GM12873 (cell line): ENCODE measurements around the gene AEBP2.

Experiments used
- TF ChIP-seq, protein P1 (sequence below): IDR thresholded peaks from 2 replicates; pipeline ENCODE4 v1.5.1; 2012; ENCODE audit warnings: low read depth, mild to moderate bottlenecking, moderate library complexity, low read length, control low read depth; ENCODE audit not compliant: insufficient read depth; ENCODE audit errors: missing control alignments

The AEBP2 gene

DNA sequence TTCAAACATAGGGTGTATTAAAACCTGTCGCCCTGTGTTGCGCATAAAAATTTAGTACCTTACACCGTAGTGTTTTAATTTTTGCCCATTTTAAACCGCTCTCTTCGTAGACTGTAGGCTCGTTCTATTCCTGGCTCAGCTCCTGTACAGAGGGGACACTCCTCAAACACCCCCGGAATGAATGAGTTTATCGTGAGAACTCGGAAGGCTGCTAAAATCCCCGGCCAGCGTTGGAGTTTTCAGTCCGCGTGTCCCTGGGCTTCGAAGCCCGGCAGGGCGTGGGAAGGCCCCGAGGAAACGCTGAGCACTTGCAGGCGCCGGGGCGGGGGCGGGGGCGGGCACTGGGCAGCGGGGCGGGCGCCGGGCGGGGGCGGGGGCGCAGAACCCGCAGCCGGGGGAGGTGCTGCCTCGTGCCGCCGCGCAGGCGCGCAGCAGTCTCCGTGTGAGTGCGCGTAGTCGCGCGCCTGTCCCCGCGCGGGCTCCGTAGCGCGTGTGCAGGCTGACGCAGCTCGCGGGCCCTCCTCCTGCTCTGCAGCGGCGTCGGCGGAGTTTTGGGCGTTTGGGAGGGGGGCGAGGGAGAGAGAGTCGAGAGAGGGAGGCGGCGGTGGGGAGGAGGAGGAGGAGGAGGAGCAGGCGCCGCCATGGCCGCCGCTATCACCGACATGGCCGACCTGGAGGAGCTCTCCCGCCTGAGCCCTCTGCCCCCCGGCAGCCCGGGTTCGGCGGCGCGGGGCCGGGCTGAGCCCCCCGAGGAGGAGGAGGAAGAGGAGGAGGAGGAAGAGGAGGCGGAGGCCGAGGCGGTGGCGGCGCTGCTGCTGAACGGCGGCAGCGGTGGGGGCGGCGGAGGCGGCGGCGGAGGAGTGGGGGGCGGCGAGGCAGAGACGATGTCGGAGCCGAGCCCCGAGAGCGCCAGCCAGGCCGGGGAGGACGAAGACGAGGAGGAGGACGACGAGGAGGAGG is at the start of gene AEBP2:
TSS of gene AEBP2 (plus strand) at position 434 of the 960 bp plus-strand sequence. CDS start at position 642, 208 bp downstream.
- TF ChIP-seq, protein P1, sequence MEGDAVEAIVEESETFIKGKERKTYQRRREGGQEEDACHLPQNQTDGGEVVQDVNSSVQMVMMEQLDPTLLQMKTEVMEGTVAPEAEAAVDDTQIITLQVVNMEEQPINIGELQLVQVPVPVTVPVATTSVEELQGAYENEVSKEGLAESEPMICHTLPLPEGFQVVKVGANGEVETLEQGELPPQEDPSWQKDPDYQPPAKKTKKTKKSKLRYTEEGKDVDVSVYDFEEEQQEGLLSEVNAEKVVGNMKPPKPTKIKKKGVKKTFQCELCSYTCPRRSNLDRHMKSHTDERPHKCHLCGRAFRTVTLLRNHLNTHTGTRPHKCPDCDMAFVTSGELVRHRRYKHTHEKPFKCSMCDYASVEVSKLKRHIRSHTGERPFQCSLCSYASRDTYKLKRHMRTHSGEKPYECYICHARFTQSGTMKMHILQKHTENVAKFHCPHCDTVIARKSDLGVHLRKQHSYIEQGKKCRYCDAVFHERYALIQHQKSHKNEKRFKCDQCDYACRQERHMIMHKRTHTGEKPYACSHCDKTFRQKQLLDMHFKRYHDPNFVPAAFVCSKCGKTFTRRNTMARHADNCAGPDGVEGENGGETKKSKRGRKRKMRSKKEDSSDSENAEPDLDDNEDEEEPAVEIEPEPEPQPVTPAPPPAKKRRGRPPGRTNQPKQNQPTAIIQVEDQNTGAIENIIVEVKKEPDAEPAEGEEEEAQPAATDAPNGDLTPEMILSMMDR: no peak

DNA sequence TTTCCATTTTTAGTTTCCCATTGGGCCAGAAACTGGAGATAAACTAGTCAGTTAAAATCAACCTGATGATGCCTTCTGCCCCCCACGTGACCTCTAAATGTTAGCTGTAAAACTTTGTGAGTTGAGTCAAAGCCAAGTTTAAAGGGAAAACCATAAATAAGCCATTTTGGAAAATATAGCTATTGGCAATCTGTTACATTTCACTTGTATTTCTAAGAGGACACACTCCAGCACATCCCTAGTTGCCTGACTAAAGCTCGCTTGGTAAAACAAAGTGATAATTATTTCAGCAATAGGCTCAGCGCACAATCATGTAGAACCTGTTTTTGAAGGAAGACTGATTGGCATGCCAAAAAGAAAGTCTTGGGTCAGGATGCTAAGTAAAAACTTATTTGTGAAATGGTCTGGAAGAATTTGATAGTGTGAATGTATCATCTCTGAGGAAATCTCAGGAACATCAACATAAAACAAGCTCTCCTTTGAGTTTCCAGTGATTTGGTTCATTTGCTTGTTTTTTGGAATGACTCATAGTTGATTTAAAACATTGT is 49.2 kb upstream of the AEBP2 start:
- TF ChIP-seq, protein P1: no peak

- TF ChIP-seq, protein P1: no peak
Observed at GRCh38 chr12:19394385-19394784, 44.9 kb upstream of the AEBP2 start.

GRCh38 chr12:19397534-19397933 is 41.8 kb upstream of the AEBP2 start:
- TF ChIP-seq, protein P1: no peak

DNA sequence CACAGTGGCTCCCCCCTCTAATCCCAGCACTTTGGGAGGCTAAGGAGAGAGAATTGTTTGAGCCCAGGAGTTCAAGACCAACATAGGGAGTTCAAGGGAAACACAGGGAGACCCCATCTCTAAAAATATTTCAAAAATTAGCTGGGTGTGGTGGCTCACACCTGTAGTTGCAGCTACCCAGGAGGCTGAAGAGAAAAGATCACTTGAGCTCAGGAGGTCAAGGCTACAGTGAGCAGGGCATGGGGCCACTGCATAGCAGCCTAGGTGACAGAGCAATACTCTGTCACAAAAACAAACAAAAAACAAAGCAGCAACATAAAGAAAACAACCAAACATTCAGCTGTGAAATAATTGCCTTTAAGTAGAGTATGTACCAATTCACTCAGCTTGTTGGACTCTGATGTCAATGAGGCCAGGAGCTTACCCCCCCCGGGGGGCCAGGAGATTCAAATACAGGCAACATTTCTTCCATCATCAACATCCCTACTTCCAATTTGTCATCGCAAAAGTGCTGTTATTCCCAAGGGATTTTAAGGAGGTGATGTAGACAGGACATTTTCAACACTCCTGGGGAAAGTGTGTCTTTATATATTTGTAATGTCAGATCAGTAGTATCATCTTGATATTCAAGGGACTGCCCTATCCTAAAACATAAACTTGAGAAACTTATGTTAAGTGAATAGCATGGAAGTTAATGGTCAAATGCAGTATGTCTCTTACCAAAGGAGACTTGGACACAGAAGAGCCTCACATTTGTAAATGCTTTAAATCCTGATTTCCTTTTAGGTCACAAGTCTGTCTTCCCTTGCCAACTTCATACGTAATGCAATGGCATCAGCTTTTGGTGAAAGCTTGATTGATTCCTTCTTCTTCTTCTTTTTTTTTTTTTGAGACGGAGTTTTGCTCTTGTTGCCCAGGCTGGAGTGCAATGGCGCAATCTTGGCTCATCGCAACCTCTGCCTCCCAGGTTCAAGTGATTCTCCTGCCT is 40.6 kb upstream of the AEBP2 start:
- TF ChIP-seq, protein P1: no peak

DNA sequence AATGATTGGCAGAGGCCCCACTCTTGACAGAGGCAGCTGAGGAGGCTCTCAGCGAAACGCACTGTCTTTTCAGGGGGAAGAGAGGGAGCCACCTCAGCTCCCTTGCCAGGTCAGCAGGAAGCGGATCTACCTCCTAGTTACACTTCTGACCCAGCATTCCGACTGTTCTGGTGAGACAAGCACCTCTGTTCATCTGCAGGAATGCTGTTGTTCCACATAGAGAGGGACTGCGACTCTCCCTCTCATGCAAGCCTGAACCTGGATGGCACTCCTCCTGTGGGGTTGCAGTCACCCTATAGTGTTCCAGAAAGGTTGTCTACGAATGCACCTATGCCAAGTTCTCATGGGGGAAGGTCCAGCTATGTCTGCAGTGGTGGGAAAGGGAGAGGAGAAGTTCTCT is 37.1 kb upstream of the AEBP2 start:
- TF ChIP-seq, protein P1: no peak
